Stimulated activated CD4-positive, alpha-beta T cell treated with anti-CD3 and anti-CD28 coated beads, Interleukin-4, amount 100 ng/mL, for 48 hours (primary cell): ENCODE results near the gene ERC2.

Experiments
- DNase-seq, 2 donors: peaks; one replicate each; pipeline ENCODE4 v3.0.0-alpha.2; 2020; ENCODE audit warnings: low read depth in 2 of 2

ERC2 gene

DNA sequence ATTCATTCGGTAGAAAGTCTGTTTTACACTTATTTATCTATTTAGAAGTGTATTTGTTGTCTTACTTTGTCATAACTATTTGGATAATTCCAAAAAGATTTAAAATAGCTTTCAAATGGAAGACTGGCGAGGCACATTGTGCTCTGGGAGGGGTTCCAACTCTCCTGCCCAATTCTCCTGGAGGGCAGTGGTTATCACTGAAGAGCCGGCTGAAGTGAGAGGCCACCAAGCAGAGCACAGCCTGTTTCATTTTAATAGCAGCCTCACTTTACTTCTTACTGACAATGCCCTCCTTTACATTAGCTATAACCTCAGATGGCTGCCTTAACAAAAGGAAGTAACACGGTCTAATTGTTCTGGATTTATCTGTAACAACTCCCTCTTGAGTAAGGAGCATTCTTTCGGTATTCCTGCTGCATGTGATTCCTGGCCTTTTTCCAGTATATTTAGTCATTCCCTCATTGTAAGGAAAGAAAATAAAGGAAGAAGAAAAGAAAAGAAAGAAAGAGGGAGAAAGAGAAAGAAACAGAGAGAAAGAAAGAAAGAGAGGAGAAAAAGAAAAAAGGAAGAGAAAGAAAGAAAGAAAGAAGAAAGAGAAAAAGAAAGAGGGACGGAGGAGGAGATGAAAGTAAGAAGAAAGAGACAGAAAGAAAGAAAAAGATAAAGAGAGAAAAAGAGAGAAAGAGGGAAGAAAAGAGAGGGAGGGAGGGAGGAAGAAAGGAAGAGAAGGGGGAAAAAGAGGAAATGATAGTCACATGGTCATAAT is 641.4 kb downstream of the ERC2 start:
- DNase-seq: no peak

- DNase-seq: no peak
Observed at GRCh38 chr3:55826097-55826496, 642.2 kb downstream of the ERC2 start.

GRCh38 chr3:55824406-55824805 is 643.9 kb downstream of the ERC2 start:
- no peak for DNase-seq

DNA sequence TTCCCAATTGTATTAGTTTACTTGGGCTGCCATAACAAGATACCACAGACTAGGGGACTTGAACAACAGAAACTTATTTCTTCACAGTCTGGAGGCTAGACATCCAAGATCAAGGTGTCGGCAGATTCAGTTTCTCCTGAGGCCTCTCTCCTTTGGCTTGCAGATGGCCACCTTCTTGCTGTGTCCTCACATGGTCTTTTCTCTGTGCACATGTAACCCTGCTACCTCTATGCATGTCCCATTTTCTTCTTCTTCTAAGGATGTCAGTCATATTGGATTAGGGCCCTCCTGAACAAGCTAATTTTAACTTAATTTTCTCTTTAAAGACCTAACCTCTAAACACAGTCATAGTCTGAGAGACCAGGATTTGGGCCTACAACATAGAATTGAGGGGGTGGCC is 644.4 kb downstream of the ERC2 start:
- no peak for DNase-seq

- no peak for DNase-seq
Observed at GRCh38 chr3:55823001-55823400, 645.3 kb downstream of the ERC2 start.

- no peak for DNase-seq
Observed at GRCh38 chr3:55819005-55819404, 649.3 kb downstream of the ERC2 start.

GRCh38 chr3:55818485-55818884 is 649.8 kb downstream of the ERC2 start:
- DNase-seq: no peak

GRCh38 chr3:55816794-55817576 is 651.3 kb downstream of the ERC2 start:
- DNase-seq: no peak

DNA sequence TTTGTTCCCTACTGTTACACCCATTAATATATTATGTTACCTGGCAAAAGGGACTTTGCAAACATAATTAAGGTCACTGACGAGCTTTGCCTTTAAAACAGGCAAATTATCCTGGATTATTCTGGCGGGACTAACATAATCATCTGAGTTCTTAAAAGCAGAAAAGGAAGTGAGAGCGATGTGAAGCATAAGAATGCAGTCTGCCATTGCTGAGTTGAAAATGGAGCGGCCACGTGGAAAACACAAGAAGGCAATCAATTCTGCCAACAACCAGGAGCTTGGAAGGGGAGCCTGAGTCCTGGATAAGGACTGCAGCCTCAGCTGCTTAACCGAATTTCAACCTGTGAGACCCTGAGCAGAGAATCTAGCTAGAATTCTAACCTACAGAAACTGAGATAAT is 653.0 kb downstream of the ERC2 start:
- no peak for DNase-seq

GRCh38 chr3:55813268-55814097 is 654.8 kb downstream of the ERC2 start:
- DNase-seq: no peak

GRCh38 chr3:55812394-55813013 is 655.8 kb downstream of the ERC2 start:
- no peak for DNase-seq

GRCh38 chr3:55807210-55807609 is 661.1 kb downstream of the ERC2 start:
- DNase-seq: no peak

DNA sequence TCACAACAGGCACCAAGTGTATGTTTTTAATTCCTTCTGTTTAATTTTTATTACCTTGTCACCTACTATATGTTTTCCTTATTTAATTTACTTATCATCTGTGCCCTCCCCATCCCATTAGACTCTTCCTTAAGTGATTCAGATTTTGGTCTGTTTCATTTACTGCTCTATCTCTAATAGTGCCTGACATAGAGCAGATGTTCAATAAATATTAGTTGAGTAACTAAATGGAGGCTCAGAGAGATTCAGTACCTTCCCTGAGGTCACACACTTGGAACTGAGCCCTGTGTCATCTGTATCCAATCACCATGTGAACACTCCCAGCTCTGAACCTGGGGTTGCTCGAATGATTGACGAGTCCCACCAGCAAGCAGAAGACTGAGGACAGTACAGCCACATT is 663.1 kb downstream of the ERC2 start:
- no peak for DNase-seq

DNA sequence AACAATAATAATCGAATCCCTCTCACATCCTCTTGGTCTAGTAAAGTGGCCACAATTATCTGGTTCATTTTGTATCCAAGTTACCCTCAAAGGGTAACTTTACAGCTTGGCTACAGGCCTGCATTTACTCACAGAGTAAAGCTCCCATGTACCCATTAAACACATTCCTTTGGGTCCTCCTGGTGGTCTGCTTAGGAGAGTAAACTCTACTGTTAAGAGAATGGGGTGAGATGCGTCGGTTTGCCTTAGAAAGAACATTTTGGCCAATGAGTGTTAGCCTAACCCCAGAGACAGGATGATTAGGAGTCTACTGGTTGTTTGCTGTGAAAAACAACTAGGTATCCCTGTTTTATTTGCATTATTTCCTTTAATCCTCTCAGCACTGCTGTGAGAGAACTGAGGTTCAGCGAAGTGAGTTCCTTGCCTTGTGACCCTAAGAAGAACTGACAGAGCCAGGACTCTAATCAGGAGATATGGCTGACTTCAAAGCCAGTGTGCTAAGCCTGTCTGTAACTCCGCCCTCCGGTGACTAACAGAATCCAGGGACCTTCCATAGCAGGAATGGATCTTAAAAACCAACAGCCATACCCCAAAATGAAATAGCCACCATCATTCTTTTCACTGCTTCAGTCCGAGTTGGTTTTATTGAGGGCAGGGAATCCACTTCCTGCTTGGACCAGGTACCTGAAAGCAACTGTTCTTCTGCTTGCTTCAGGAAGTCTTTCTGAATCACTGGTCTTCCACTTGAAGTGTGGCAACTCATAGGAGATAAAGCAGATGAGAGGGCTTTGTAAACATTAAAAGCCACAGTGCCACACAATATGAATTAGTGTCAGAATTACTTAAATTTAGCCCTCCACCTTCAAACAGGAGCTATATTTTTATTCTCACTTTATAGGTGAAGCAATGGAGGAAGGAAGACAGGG is 663.8 kb downstream of the ERC2 start:
- no peak for DNase-seq

DNA sequence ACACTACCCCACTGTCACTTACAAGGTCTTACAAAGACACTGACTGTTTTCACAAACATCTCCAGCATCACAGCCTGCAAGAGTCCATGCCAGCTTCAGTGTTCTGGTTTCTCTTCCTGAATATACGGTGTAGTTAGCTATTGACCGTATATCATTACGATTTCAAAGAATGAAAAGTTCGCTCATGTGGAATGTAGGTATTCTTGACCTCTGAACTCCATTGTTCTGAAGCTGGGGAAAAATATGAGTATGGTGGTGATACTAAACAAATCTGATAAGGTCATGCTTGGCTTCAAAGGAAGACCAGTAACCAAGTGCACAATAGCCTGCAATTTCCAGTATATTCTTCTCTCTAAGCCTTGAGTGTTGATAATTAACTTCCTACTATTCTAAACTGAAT is 665.5 kb downstream of the ERC2 start:
- DNase-seq: no peak

DNA sequence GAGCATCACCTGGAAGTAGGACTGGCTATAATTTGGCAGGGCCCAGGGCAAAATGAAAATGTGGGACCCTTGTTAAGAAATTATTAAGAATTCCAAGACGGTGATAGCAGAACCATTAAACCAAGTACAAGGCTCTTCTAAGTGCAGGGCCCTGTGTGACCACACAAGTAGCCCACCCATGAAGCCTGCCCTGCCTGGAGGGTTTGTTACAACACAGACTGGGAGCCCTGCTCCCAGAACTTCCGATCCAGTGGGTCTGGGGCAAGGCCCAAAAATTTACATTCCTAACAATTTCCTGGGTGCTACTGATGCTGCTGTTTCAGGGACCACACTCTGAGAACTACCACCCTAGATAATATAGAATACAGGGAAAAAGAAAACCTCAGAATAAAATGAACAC is 666.6 kb downstream of the ERC2 start:
- DNase-seq: no peak

- DNase-seq: no peak
Observed at GRCh38 chr3:55801068-55801467, 667.2 kb downstream of the ERC2 start.

DNA sequence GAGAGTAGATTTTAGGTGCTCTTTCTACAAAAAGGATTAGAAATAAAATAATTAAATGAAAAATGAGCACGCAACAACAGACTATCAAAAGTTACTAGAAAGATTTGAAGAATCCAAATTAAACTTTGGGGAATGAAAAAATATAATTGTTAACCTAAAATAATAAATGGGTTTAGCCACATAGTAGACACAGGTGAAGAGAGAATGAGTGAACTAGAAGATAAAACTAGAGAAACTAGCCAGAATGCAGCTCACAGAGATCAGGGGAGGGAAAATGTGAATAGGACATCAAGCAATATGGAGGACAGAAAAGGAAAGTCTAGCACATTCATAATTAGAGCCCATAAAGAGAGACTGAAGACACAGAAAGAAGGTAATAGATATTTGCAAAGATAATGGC is 670.5 kb downstream of the ERC2 start:
- no peak for DNase-seq

GRCh38 chr3:55797084-55797483 is 671.2 kb downstream of the ERC2 start:
- DNase-seq: no peak

DNA sequence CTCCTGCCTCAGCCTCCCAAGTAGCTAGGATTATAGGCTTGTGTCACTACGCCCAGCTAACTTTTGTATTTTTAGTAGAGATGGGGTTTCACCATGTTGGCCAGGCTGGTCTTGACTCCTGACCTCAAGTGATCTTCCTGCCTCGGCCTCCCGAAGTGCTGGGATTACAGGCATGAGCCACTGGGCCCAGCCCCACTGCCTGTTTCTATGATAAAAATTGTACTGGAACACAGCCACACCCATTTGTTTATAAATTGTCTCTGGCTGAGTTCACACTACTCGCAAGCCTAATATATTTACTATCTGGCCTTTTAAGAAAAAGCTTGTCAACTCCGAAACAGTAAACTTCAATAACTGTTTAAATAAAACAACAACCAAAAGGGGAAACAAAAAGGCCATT is 671.7 kb downstream of the ERC2 start:
- no peak for DNase-seq

GRCh38 chr3:55795746-55796145 is 672.5 kb downstream of the ERC2 start:
- no peak for DNase-seq
